Activated CD4-positive, alpha-beta T cell treated with anti-CD3 and anti-CD28 coated beads, Interleukin-2, amount 10 ng/mL, durations not matched to agents 7 days and 5 days (primary cell): ENCODE measurements around the gene LRRC1. TPM values are rescaled to one million over a fixed set of nuclear protein-coding genes. Genes with fewer than 3 reads are reported as not detected.

Experiments
- CTCF ChIA-PET: fragments of 350-600 bp; sonication (Branson Sonifier 250); formaldehyde crosslinking; loops from one replicate; lab custom pipeline; 2021; ENCODE audit warnings: antibody characterized with exemption; lab: Charles Lee
- POLR2A ChIA-PET: fragments of 350-600 bp; sonication (Branson Sonifier 250); formaldehyde crosslinking; loops from one replicate; lab custom pipeline; 2021; ENCODE audit warnings: antibody characterized with exemption; lab: Charles Lee
- DNase-seq: peaks from one replicate; pipeline ENCODE4 v3.0.0-alpha.2; 2020
- H3K27ac Mint-ChIP-seq: one replicate; pipeline ENCODE4 v1.8.0; 2021; ENCODE audit warnings: mild to moderate bottlenecking, moderate library complexity, mixed read lengths
- H3K27me3 Mint-ChIP-seq: one replicate; pipeline ENCODE4 v1.8.0; 2021; ENCODE audit warnings: mixed read lengths
- H3K36me3 Mint-ChIP-seq: one replicate; pipeline ENCODE4 v1.8.0; 2021; ENCODE audit warnings: low read depth, mixed read lengths
- H3K4me1 Mint-ChIP-seq: one replicate; pipeline ENCODE4 v1.8.0; 2021; ENCODE audit warnings: mixed read lengths
- H3K4me3 Mint-ChIP-seq: one replicate; pipeline ENCODE4 v1.8.0; 2021; ENCODE audit warnings: mild to moderate bottlenecking, moderate library complexity, mixed read lengths
- H3K9me3 Mint-ChIP-seq: one replicate; pipeline ENCODE4 v1.8.0; 2021; ENCODE audit warnings: mixed read lengths
- total RNA-seq, 2 experiments: library from RNA; stranded (reverse); gene quantifications; one replicate each; pipeline ENCODE4 v1.2.3, GENCODE V29; 2021

LRRC1 gene
- total RNA-seq, 2 experiments from 2014 or later = 3.6 to 3.7 TPM

GRCh38 chr6:53846250-53846649, 51.4 kb downstream of the LRRC1 start:
- H3K4me1 Mint-ChIP-seq = no peaks in the 10 kb centered on the region
- H3K27ac Mint-ChIP-seq = no peak overlapping the region
- no peaks in the 10 kb centered on the region for H3K27me3 Mint-ChIP-seq
- H3K36me3 Mint-ChIP-seq = no peaks in the 10 kb centered on the region
- H3K4me3 Mint-ChIP-seq = no peak overlapping the region
- ChIA-PET POLR2A (no interaction called here), CTCF (no interaction called here)
- no peak for DNase-seq
- no peaks in the 10 kb centered on the region for H3K9me3 Mint-ChIP-seq

GRCh38 chr6:53847796-53848314, 53.0 kb downstream of the LRRC1 start:
- CTCF ChIA-PET = no interaction called here
- no peaks in the 10 kb centered on the region for H3K4me1 Mint-ChIP-seq
- H3K9me3 Mint-ChIP-seq = no peaks in the 10 kb centered on the region
- H3K27me3 Mint-ChIP-seq = no peaks in the 10 kb centered on the region
- no peak overlapping the region for H3K4me3 Mint-ChIP-seq
- H3K36me3 Mint-ChIP-seq = no peaks in the 10 kb centered on the region
- H3K27ac Mint-ChIP-seq = no peak overlapping the region
- no peak for DNase-seq
- POLR2A ChIA-PET = no interaction called here

GRCh38 chr6:53850527-53850926, 55.7 kb downstream of the LRRC1 start:
- no peaks in the 10 kb centered on the region for H3K36me3 Mint-ChIP-seq
- no peak overlapping the region for H3K4me3 Mint-ChIP-seq
- H3K4me1 Mint-ChIP-seq = peaks cover 12% of the 10 kb centered on the region
- no peak for DNase-seq
- H3K27me3 Mint-ChIP-seq = no peaks in the 10 kb centered on the region
- POLR2A ChIA-PET = no interaction called here
- CTCF ChIA-PET = no interaction called here
- H3K9me3 Mint-ChIP-seq = no peaks in the 10 kb centered on the region
- no peak overlapping the region for H3K27ac Mint-ChIP-seq

GRCh38 chr6:53851561-53851960, 56.8 kb downstream of the LRRC1 start:
- H3K4me1 Mint-ChIP-seq = peaks cover 12% of the 10 kb centered on the region
- H3K27ac Mint-ChIP-seq = no peak overlapping the region
- ChIA-PET CTCF (no interaction called here), POLR2A (no interaction called here)
- no peaks in the 10 kb centered on the region for H3K27me3 Mint-ChIP-seq
- no peak overlapping the region for H3K4me3 Mint-ChIP-seq
- DNase-seq = no peak
- H3K9me3 Mint-ChIP-seq = no peaks in the 10 kb centered on the region
- H3K36me3 Mint-ChIP-seq = no peaks in the 10 kb centered on the region

GRCh38 chr6:53852805-53853204, 58.0 kb downstream of the LRRC1 start:
- Mint-ChIP-seq H3K36me3 (no peaks in the 10 kb centered on the region), H3K9me3 (no peaks in the 10 kb centered on the region), H3K27me3 (no peaks in the 10 kb centered on the region), H3K27ac (no peak overlapping the region), H3K4me3 (no peak overlapping the region), H3K4me1 (peaks cover 12% of the 10 kb centered on the region)
- CTCF ChIA-PET = no interaction called here
- DNase-seq = no peak
- POLR2A ChIA-PET = no interaction called here

- Mint-ChIP-seq H3K27ac (no peak overlapping the region), H3K36me3 (no peaks in the 10 kb centered on the region), H3K4me3 (no peak overlapping the region), H3K4me1 (peaks cover 12% of the 10 kb centered on the region), H3K9me3 (no peaks in the 10 kb centered on the region), H3K27me3 (no peaks in the 10 kb centered on the region)
- CTCF ChIA-PET = no interaction called here
- POLR2A ChIA-PET = no interaction called here
- DNase-seq = no peak
These were observed 60.2 kb downstream of the LRRC1 start for GRCh38 chr6:53854843-53855567.

- POLR2A ChIA-PET = no interaction called here
- CTCF ChIA-PET = no interaction called here
- H3K4me1 Mint-ChIP-seq = peaks cover 12% of the 10 kb centered on the region
These were observed 61.1 kb downstream of the LRRC1 start for GRCh38 chr6:53855940-53856339.

GRCh38 chr6:53857318-53858094, 62.7 kb downstream of the LRRC1 start:
- no peaks in the 10 kb centered on the region for H3K9me3 Mint-ChIP-seq
- no peaks in the 10 kb centered on the region for H3K36me3 Mint-ChIP-seq
- H3K4me1 Mint-ChIP-seq = peaks cover 12% of the 10 kb centered on the region
- POLR2A ChIA-PET = no interaction called here
- H3K4me3 Mint-ChIP-seq = no peak overlapping the region
- no peaks in the 10 kb centered on the region for H3K27me3 Mint-ChIP-seq
- DNase-seq = no peak
- CTCF ChIA-PET = no interaction called here
- H3K27ac Mint-ChIP-seq = no peak overlapping the region

More at GRCh38 chr6:53855940-53856339, 61.1 kb downstream of the LRRC1 start:
- H3K4me3 Mint-ChIP-seq = no peak overlapping the region
- no peaks in the 10 kb centered on the region for H3K9me3 Mint-ChIP-seq
- no peaks in the 10 kb centered on the region for H3K36me3 Mint-ChIP-seq
- no peak for DNase-seq
- H3K27me3 Mint-ChIP-seq = no peaks in the 10 kb centered on the region
- no peak overlapping the region for H3K27ac Mint-ChIP-seq

- no peak overlapping the region for H3K27ac Mint-ChIP-seq
These were observed 63.4 kb downstream of the LRRC1 start for GRCh38 chr6:53858196-53858595.

GRCh38 chr6:53858913-53859312, 64.1 kb downstream of the LRRC1 start:
- ChIA-PET CTCF (no interaction called here), POLR2A (no interaction called here)
- no peaks in the 10 kb centered on the region for H3K36me3 Mint-ChIP-seq
- no peak for DNase-seq
- no peaks in the 10 kb centered on the region for H3K9me3 Mint-ChIP-seq
- H3K4me3 Mint-ChIP-seq = no peak overlapping the region
- H3K27ac Mint-ChIP-seq = no peak overlapping the region
- no peaks in the 10 kb centered on the region for H3K27me3 Mint-ChIP-seq
- H3K4me1 Mint-ChIP-seq = peaks cover 11% of the 10 kb centered on the region

More at GRCh38 chr6:53858196-53858595, 63.4 kb downstream of the LRRC1 start:
- H3K4me1 Mint-ChIP-seq = peaks cover 12% of the 10 kb centered on the region
- POLR2A ChIA-PET = no interaction called here
- H3K9me3 Mint-ChIP-seq = no peaks in the 10 kb centered on the region
- DNase-seq = no peak
- CTCF ChIA-PET = no interaction called here
- H3K4me3 Mint-ChIP-seq = no peak overlapping the region
- no peaks in the 10 kb centered on the region for H3K36me3 Mint-ChIP-seq
- H3K27me3 Mint-ChIP-seq = no peaks in the 10 kb centered on the region

- H3K27ac Mint-ChIP-seq = no peak overlapping the region
- no peaks in the 10 kb centered on the region for H3K9me3 Mint-ChIP-seq
- DNase-seq = no peak
- H3K4me1 Mint-ChIP-seq = no peaks in the 10 kb centered on the region
- POLR2A ChIA-PET = no interaction called here
- CTCF ChIA-PET = no interaction called here
- H3K36me3 Mint-ChIP-seq = no peaks in the 10 kb centered on the region
- H3K27me3 Mint-ChIP-seq = no peaks in the 10 kb centered on the region
- no peak overlapping the region for H3K4me3 Mint-ChIP-seq
These were observed 65.7 kb downstream of the LRRC1 start for GRCh38 chr6:53860511-53860910.

- POLR2A ChIA-PET = no interaction called here
- H3K4me1 Mint-ChIP-seq = no peaks in the 10 kb centered on the region
These were observed 66.7 kb downstream of the LRRC1 start for GRCh38 chr6:53861518-53861917.

GRCh38 chr6:53862662-53863462, 68.1 kb downstream of the LRRC1 start:
- no peak overlapping the region for H3K27ac Mint-ChIP-seq

More at GRCh38 chr6:53861518-53861917, 66.7 kb downstream of the LRRC1 start:
- DNase-seq = no peak
- no peaks in the 10 kb centered on the region for H3K36me3 Mint-ChIP-seq
- CTCF ChIA-PET = no interaction called here
- H3K4me3 Mint-ChIP-seq = no peak overlapping the region
- H3K27ac Mint-ChIP-seq = no peak overlapping the region
- H3K27me3 Mint-ChIP-seq = no peaks in the 10 kb centered on the region
- no peaks in the 10 kb centered on the region for H3K9me3 Mint-ChIP-seq

More at GRCh38 chr6:53862662-53863462, 68.1 kb downstream of the LRRC1 start:
- Mint-ChIP-seq H3K4me1 (no peaks in the 10 kb centered on the region), H3K4me3 (no peak overlapping the region), H3K36me3 (no peaks in the 10 kb centered on the region), H3K27me3 (no peaks in the 10 kb centered on the region), H3K9me3 (no peaks in the 10 kb centered on the region)
- no peak for DNase-seq
- CTCF ChIA-PET = no interaction called here
- POLR2A ChIA-PET = no interaction called here
